ENCODE data around the gene PPIF.

The PPIF gene

DNA sequence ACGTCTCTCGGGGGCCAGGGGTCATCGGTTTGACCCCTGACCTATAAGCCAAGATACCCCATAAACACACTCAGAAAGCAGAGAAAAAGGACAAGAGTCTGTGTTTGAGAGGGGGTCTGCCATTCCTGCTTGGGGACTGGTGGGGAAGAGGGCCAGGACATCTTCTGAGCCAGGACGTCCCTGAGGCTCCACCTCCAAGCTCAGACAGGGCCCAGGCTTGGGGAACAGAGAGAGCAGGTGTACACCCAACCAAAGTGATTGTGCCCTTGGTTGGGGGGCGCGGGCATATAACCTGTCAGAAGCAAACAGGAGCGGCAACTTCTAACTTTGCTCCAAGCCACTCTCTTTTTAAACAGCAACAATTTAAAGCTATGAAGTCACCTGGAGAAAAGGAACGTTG is 33.9 kb upstream of the PPIF start:
- peaks cover 12% of the 10 kb centered on the region for H3K4me1 ChIP-seq (ENCODE audit: insufficient read depth, poor library complexity, severe bottlenecking)
- H3K9me3 ChIP-seq (ENCODE audit: severe bottlenecking) = no peaks in the 10 kb centered on the region
- ATAC-seq (ENCODE audit: low read depth) (no peak), DNase-seq (ENCODE audit: low spot score) (no peak)
- H3K36me3 ChIP-seq (ENCODE audit: low read depth) = peaks cover 19% of the 10 kb centered on the region
- TF ChIP-seq, protein P1, sequence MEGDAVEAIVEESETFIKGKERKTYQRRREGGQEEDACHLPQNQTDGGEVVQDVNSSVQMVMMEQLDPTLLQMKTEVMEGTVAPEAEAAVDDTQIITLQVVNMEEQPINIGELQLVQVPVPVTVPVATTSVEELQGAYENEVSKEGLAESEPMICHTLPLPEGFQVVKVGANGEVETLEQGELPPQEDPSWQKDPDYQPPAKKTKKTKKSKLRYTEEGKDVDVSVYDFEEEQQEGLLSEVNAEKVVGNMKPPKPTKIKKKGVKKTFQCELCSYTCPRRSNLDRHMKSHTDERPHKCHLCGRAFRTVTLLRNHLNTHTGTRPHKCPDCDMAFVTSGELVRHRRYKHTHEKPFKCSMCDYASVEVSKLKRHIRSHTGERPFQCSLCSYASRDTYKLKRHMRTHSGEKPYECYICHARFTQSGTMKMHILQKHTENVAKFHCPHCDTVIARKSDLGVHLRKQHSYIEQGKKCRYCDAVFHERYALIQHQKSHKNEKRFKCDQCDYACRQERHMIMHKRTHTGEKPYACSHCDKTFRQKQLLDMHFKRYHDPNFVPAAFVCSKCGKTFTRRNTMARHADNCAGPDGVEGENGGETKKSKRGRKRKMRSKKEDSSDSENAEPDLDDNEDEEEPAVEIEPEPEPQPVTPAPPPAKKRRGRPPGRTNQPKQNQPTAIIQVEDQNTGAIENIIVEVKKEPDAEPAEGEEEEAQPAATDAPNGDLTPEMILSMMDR (IDR thresholded peaks at IDR 0.05; ENCODE audit: poor library complexity, severe bottlenecking) = no peak
- H3K4me3 ChIP-seq (ENCODE audit: severe bottlenecking) = no peak overlapping the region
- no peak overlapping the region for H3K27ac ChIP-seq (ENCODE audit: poor library complexity, severe bottlenecking)
- H3K27me3 ChIP-seq (ENCODE audit: insufficient read depth, poor library complexity, severe bottlenecking) = no peaks in the 10 kb centered on the region

DNA sequence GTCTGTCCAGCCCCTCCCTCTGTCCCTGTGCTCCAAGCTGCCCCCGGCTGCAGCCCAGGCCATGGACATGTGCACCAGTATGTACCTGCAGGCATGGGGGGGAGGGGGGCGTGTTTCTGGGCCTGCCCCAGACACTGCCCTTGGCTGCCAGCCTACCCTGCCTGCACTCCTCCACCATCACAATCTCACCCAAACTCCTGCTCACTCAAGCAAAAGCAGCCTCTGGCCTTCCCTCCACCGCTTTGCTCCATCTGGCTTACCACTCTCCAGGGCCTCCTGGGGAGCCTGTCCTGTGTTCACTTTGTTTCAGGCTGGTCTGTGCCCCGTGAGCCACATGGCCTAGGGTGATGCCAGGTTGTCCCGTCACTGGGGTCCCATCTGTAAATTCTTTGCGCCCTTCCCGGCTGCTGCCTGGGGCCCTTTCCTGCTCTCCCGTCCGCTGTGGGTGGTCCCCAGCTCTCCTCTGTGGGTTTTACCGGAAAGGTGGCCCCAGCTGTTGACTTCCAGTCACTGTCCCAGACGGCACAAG is 33.3 kb upstream of the PPIF start:
- Histone ChIP-seq H3K27me3 (ENCODE audit: insufficient read depth, poor library complexity, severe bottlenecking) (no peaks in the 10 kb centered on the region), H3K9me3 (ENCODE audit: severe bottlenecking) (no peaks in the 10 kb centered on the region), H3K27ac (ENCODE audit: poor library complexity, severe bottlenecking) (no peak overlapping the region), H3K4me3 (ENCODE audit: severe bottlenecking) (no peak overlapping the region), H3K4me1 (ENCODE audit: insufficient read depth, poor library complexity, severe bottlenecking) (peaks cover 12% of the 10 kb centered on the region), H3K36me3 (ENCODE audit: low read depth) (peaks cover 13% of the 10 kb centered on the region)
- DNase-seq (ENCODE audit: low spot score) (no peak), ATAC-seq (ENCODE audit: low read depth) (no peak)
- TF ChIP-seq, protein P1 (IDR thresholded peaks at IDR 0.05; ENCODE audit: poor library complexity, severe bottlenecking) = no peak

DNA sequence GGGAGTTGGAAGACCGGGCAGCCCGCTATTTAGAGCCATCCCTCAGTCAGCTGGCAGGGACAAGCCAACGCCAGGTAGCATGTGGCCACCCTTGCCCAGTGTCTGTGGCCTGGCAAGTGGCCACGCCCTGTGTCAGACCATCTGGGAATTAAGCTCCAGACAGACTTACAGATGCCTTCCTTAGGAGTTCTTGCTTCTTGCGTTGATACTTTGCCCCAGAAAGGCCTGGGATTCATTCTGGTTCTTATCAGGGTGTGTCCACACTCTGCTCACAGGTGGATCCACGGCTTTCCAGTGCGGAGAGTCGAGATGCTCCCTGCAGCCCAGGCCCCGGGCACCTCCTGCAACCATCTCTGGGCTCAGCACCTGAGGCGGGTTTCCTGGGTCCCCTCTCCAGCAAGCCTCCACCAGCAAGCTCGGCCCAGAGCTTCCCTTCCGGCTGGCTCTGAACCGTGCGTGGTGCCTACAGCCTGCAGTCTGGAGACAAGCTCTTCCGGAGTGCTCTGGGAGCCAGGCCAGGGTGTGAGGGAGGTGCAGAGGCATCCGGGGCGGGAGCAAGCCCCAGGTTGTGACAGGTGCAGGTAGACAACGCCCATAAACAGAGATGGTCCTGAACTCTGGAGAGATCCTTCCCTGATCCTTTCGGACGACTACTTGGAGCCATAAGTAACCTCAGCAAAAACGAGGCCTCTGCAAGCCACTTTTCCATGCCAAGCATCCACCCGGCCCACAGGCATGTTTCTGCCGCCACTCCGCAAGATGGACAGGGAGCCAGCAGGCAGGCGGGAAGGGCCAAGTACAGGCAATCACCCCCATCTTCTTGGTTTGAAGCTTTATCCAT is 32.3 kb upstream of the PPIF start:
- Histone ChIP-seq H3K9me3 (ENCODE audit: severe bottlenecking) (no peaks in the 10 kb centered on the region), H3K4me3 (ENCODE audit: severe bottlenecking) (no peak overlapping the region), H3K27me3 (ENCODE audit: insufficient read depth, poor library complexity, severe bottlenecking) (no peaks in the 10 kb centered on the region), H3K36me3 (ENCODE audit: low read depth) (peaks cover 10% of the 10 kb centered on the region; the same call in 1 of the 2 replicates), H3K4me1 (ENCODE audit: insufficient read depth, poor library complexity, severe bottlenecking) (peaks cover 12% of the 10 kb centered on the region), H3K27ac (ENCODE audit: poor library complexity, severe bottlenecking) (no peak overlapping the region)
- ATAC-seq (ENCODE audit: low read depth) (no peak), DNase-seq (ENCODE audit: low spot score) (no peak)
- TF ChIP-seq, protein P1 (IDR thresholded peaks at IDR 0.05; ENCODE audit: poor library complexity, severe bottlenecking) = no peak

DNA sequence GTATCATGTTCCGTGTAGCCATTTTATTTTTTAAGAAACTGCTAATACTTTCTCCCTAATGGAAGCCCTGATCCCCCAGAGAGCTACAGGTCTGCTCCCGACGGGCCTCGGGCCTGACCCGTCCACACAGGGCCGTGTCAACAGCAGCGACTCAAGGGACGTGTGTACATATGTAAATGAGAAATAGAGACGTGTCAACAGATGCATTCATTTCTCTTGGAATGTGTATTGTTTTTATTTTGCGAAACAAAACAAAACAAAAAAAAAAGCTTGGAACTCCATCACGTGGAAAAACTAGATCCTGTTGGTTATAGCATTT is 31.7 kb upstream of the PPIF start:
- H3K27me3 ChIP-seq (ENCODE audit: insufficient read depth, poor library complexity, severe bottlenecking) = no peaks in the 10 kb centered on the region
- no peak overlapping the region for H3K27ac ChIP-seq (ENCODE audit: poor library complexity, severe bottlenecking)
- no peak overlapping the region for H3K4me3 ChIP-seq (ENCODE audit: severe bottlenecking)
- DNase-seq (ENCODE audit: low spot score) = no peak
- H3K9me3 ChIP-seq (ENCODE audit: severe bottlenecking) = no peaks in the 10 kb centered on the region
- no peak for ATAC-seq (ENCODE audit: low read depth)
- H3K36me3 ChIP-seq (ENCODE audit: low read depth) = peaks cover 10% of the 10 kb centered on the region; the same call in 1 of the 2 replicates
- peaks cover 16% of the 10 kb centered on the region for H3K4me1 ChIP-seq (ENCODE audit: insufficient read depth, poor library complexity, severe bottlenecking)
- TF ChIP-seq, protein P1 (IDR thresholded peaks at IDR 0.05; ENCODE audit: poor library complexity, severe bottlenecking) = no peak
